IMR-90 (cell line): ENCODE data around the gene CPOX. TPM values are rescaled to one million over a fixed set of nuclear protein-coding genes. Genes with fewer than 3 reads are reported as not detected.

Experiments used
- ATAC-seq: fragments of 200-7000 bp; cut with Tn5 transposase; 2 replicates; pipeline ENCODE4 v1.9.1; 2020; ENCODE audit warnings: low read depth, mild to moderate bottlenecking, moderate library complexity
- BruUV-seq: library from RNA; stranded (reverse); fragments of 400-500 nt; replicated peaks from 2 replicates; lab custom pipeline; 2021; lab: Mats Ljungman, UMichigan
- CTCF ChIA-PET: fragments of 300-600 bp; formaldehyde crosslinking; extraction: SDS; loops from one replicate; lab custom pipeline; 2021; ENCODE audit warnings: antibody characterized with exemption; lab: Yijun Ruan, JAX
- POLR2A ChIA-PET: fragments of 300-600 bp; sonication (Branson Sonifier 250); formaldehyde crosslinking; loops from one replicate; lab custom pipeline; 2022; ENCODE audit warnings: antibody characterized with exemption; ENCODE audit not compliant: unreplicated experiment; lab: Charles Lee
- DNase-seq: peaks from one replicate; pipeline ENCODE4 v3.0.0; 2013
- H2AFZ ChIP-seq: replicated peaks from 2 replicates; pipeline ENCODE3; 2013; ENCODE audit warnings: low read length, mild to moderate bottlenecking; ENCODE audit not compliant: poor library complexity
- H2AK5ac ChIP-seq: 2 replicates; pipeline ENCODE4 v1.6.1; 2013; ENCODE audit warnings: low read depth, low read length, inconsistent platforms
- H2AK9ac ChIP-seq: replicated peaks from 2 replicates; pipeline ENCODE3; 2013; ENCODE audit warnings: mild to moderate bottlenecking, low read depth, low read length, moderate library complexity; ENCODE audit not compliant: poor library complexity
- H2BK120ac ChIP-seq: 2 replicates; pipeline ENCODE4 v1.6.1; 2013; ENCODE audit warnings: low read depth, low read length, inconsistent platforms
- H2BK15ac ChIP-seq: 3 replicates; pipeline ENCODE4 v1.6.1; 2013; ENCODE audit warnings: low read depth, low read length, inconsistent platforms
- H2BK20ac ChIP-seq: 2 replicates; pipeline ENCODE4 v1.6.1; 2013; ENCODE audit warnings: low read depth, mild to moderate bottlenecking, inconsistent platforms, low read length, moderate library complexity
- H2BK5ac ChIP-seq: 2 replicates; pipeline ENCODE4 v1.6.1; 2013; ENCODE audit warnings: mild to moderate bottlenecking, low read depth, low read length, inconsistent platforms; ENCODE audit not compliant: poor library complexity, severe bottlenecking
- H3K14ac ChIP-seq: replicated peaks from 2 replicates; pipeline ENCODE4 v1.6.1; 2013; ENCODE audit warnings: low read depth, low read length, inconsistent platforms
- H3K18ac ChIP-seq: 2 replicates; pipeline ENCODE4 v1.6.1; 2013; ENCODE audit warnings: low read depth, low read length, control low read depth
- H3K23ac ChIP-seq: 2 replicates; pipeline ENCODE4 v1.6.1; 2013; ENCODE audit warnings: low read depth, low read length, inconsistent platforms
- H3K27ac ChIP-seq: 2 replicates; pipeline ENCODE4 v1.5.1; 2013; ENCODE audit warnings: mild to moderate bottlenecking, control low read depth, low read length; ENCODE audit not compliant: insufficient read depth
- H3K27me3 ChIP-seq: 2 replicates; pipeline ENCODE4 v1.6.1; 2013; ENCODE audit warnings: low read length; ENCODE audit not compliant: control insufficient read depth, insufficient read depth
- H3K36me3 ChIP-seq: 2 replicates; pipeline ENCODE4 v1.6.1; 2013; ENCODE audit warnings: low read length, mixed read lengths; ENCODE audit not compliant: control insufficient read depth, insufficient read depth
- H3K4ac ChIP-seq: 2 replicates; pipeline ENCODE4 v1.6.1; 2013; ENCODE audit warnings: low read depth, low read length, inconsistent platforms
- H3K4me1 ChIP-seq: 2 replicates; pipeline ENCODE4 v1.6.1; 2013; ENCODE audit warnings: low read length, mixed read lengths; ENCODE audit not compliant: control insufficient read depth, insufficient read depth
- H3K4me2 ChIP-seq: 2 replicates; pipeline ENCODE4 v1.6.1; 2013; ENCODE audit warnings: low read depth, mild to moderate bottlenecking, control low read depth, low read length, moderate library complexity
- H3K4me3 ChIP-seq: 2 replicates; pipeline ENCODE4 v1.5.1; 2013; ENCODE audit warnings: low read depth, mild to moderate bottlenecking, control low read depth, low read length, moderate library complexity; ENCODE audit not compliant: insufficient read depth
- H3K56ac ChIP-seq: 2 replicates; pipeline ENCODE4 v1.6.1; 2013; ENCODE audit warnings: low read length, inconsistent platforms; ENCODE audit not compliant: insufficient read depth; ENCODE audit errors: extremely low read depth
- H3K79me1 ChIP-seq, 2 experiments: 2 replicates each; pipeline ENCODE4 v1.6.1; 2013; ENCODE audit warnings: low read length in 2 of 2, inconsistent platforms in 1 of 2, low read depth in 1 of 2
- H3K9ac ChIP-seq: 2 replicates; pipeline ENCODE4 v1.6.1; 2013; ENCODE audit warnings: low read depth, low read length, control low read depth
- H3K9me1 ChIP-seq: 2 replicates; pipeline ENCODE4 v1.6.1; 2013; ENCODE audit warnings: low read length, inconsistent platforms; ENCODE audit not compliant: insufficient read depth
- H3K9me3 ChIP-seq: 2 replicates; pipeline ENCODE4 v1.6.1; 2013; ENCODE audit warnings: low read length; ENCODE audit not compliant: control insufficient read depth, insufficient read depth
- H4K20me1 ChIP-seq: 2 replicates; pipeline ENCODE4 v1.6.1; 2013; ENCODE audit warnings: low read length, inconsistent platforms; ENCODE audit not compliant: insufficient read depth
- H4K5ac ChIP-seq: 2 replicates; pipeline ENCODE4 v1.6.1; 2013; ENCODE audit warnings: mild to moderate bottlenecking, low read depth, low read length, control low read depth
- H4K8ac ChIP-seq, 2 experiments: 2 replicates each; pipeline ENCODE4 v1.6.1; 2013; ENCODE audit warnings: low read depth in 2 of 2, low read length in 2 of 2, control low read depth in 1 of 2, inconsistent platforms in 1 of 2
- H4K91ac ChIP-seq: 2 replicates; pipeline ENCODE4 v1.6.1; 2013; ENCODE audit warnings: low read depth, low read length, inconsistent platforms; ENCODE audit not compliant: insufficient read depth
- BHLHE40 ChIP-seq: fragments of 150-350 bp; IDR thresholded peaks from 2 replicates; pipeline ENCODE4 v1.6.1; 2016; ENCODE audit warnings: mild to moderate bottlenecking, low read depth, low read length
- CEBPB ChIP-seq: IDR thresholded peaks from 2 replicates; pipeline ENCODE4 v1.6.1; 2012; ENCODE audit warnings: low read depth, low read length, improper control_type of control experiment
- CHD1 ChIP-seq: IDR thresholded peaks from 2 replicates; pipeline ENCODE4 v1.6.1; 2012; ENCODE audit warnings: low read depth, low read length, improper control_type of control experiment
- CTCF ChIP-seq: conservative IDR thresholded peaks from 2 replicates; pipeline ENCODE4 v1.5.1; 2012; ENCODE audit warnings: mild to moderate bottlenecking, low read depth, low read length, improper control_type of control experiment
- ELK1 ChIP-seq: fragments of 150-350 bp; IDR thresholded peaks from 2 replicates; pipeline ENCODE4 v1.6.1; 2016; ENCODE audit warnings: low read depth, mild to moderate bottlenecking, low read length, moderate library complexity, borderline replicate concordance
- FOS ChIP-seq: fragments of 150-350 bp; IDR thresholded peaks from 2 replicates; pipeline ENCODE4 v1.6.1; 2016; ENCODE audit warnings: low read depth, low read length
- MAZ ChIP-seq: IDR thresholded peaks from 2 replicates; pipeline ENCODE4 v1.6.1; 2012; ENCODE audit warnings: low read depth, mild to moderate bottlenecking, low read length, improper control_type of control experiment, moderate library complexity, borderline replicate concordance
- MXI1 ChIP-seq: IDR thresholded peaks from 2 replicates; pipeline ENCODE4 v1.6.1; 2012; ENCODE audit warnings: low read depth, mild to moderate bottlenecking, low read length, moderate library complexity, borderline replicate concordance
- NFE2L2 ChIP-seq: fragments of 150-350 bp; IDR thresholded peaks from 2 replicates; pipeline ENCODE4 v1.6.1; 2016; ENCODE audit warnings: low read depth, mild to moderate bottlenecking, low read length
- POLR2A ChIP-seq: IDR thresholded peaks from 2 replicates; pipeline ENCODE4 v1.6.1; 2012; ENCODE audit warnings: mild to moderate bottlenecking, low read depth, low read length
- RAD21 ChIP-seq: IDR thresholded peaks from 2 replicates; pipeline ENCODE4 v1.6.1; 2012; ENCODE audit warnings: low read length, improper control_type of control experiment
- RCOR1 ChIP-seq: IDR thresholded peaks from 2 replicates; pipeline ENCODE4 v1.6.1; 2012; ENCODE audit warnings: mild to moderate bottlenecking, low read length, improper control_type of control experiment; ENCODE audit not compliant: insufficient replicate concordance
- RFX5 ChIP-seq: IDR thresholded peaks from 2 replicates; pipeline ENCODE4 v1.8.0; 2012; ENCODE audit warnings: low read depth, mild to moderate bottlenecking, low read length, moderate library complexity
- USF2 ChIP-seq: fragments of 150-350 bp; IDR thresholded peaks from 2 replicates; pipeline ENCODE4 v1.6.1; 2017; ENCODE audit warnings: mild to moderate bottlenecking, antibody characterized with exemption, low read length, low read depth
- WGBS, 2 experiments: methylation state at CpG; one replicate each; pipeline versions ENCODE4 v1.1.5 to v1.1.7; 2013; ENCODE audit warnings: missing lambda C conversion rate in 2 of 2; ENCODE audit not compliant: insufficient read length in 1 of 2; ENCODE audit errors: extremely low coverage in 2 of 2; 5-methylcytosine and 5-hydroxymethylcytosine counted together
- dilution Hi-C: fragments of 300-500 bp; cut with HindIII; formaldehyde crosslinking; loops from one replicate; pipeline ENCODE4 v1.14.3; 2018; ENCODE audit warnings: low sequenced_read_pairs; ENCODE audit not compliant: unreplicated experiment
- in situ Hi-C: fragments of 300-500 bp; cut with MboI; formaldehyde crosslinking; loops from 3 replicates; pipeline ENCODE4 v1.14.3; 2019; ENCODE audit warnings: low sequenced_read_pairs, inconsistent platforms, mixed read lengths
- intact Hi-C: fragments of 100-400 bp; cut with micrococcal nuclease; formaldehyde crosslinking; loops from 2 replicates; pipeline ENCODE4 v1.10.0; 2022
- polyA plus RNA-seq, 3 experiments: library from polyadenylated mRNA; depleted of rRNA; stranded (reverse); fragments of >200 nt; gene quantifications; 2 replicates each; pipeline ENCODE4 v1.2.3, GENCODE V29; 2012; ENCODE audit warnings: low replicate concordance in 1 of 3
- total RNA-seq: library from RNA; depleted of rRNA; stranded (reverse); fragments of >200 nt; gene quantifications from 2 replicates; pipeline ENCODE4 v1.2.3, GENCODE V29; 2012

CPOX gene
- total and polyA plus RNA-seq, 2 of the 4 experiments (the other 2 are of a cell fraction), result 14.5 to 19.4 TPM

- no peak overlapping the region for H3K23ac ChIP-seq
- 75% methylated on average over 1 of the region's 2 CpGs; no CpG with 5 or more reads in 1 of the 2 experiments for WGBS, 2 experiments
- H4K5ac ChIP-seq, result no peak overlapping the region
- no peaks in the 10 kb centered on the region for H3K9me1 ChIP-seq
- no peak overlapping the region for H3K18ac ChIP-seq
- H4K8ac ChIP-seq, result no peak overlapping the region
- intact Hi-C loops (loop anchor here (5.0 to 10.0 kb wide), 2 partner anchors 191 to 304 kb away; partner anchors contain the start of gene DCBLD2), in situ Hi-C loops (loop anchor here (5.0 to 25.0 kb wide), 4 partner anchors 184 to 1161 kb away; no protein-coding TSS in a partner anchor), dilution Hi-C loops (no loop called here)
- no peak for TF ChIP-seq MXI1
- TF ChIP-seq CTCF, result no peak
- TF ChIP-seq RCOR1, result no peak
- no peak for TF ChIP-seq RAD21
- no peak for TF ChIP-seq RFX5
- no peak for TF ChIP-seq MAZ
- TF ChIP-seq USF2, result no peak
- TF ChIP-seq BHLHE40, result no peak
- no peak for TF ChIP-seq CHD1
- TF ChIP-seq NFE2L2, result no peak
- TF ChIP-seq CEBPB, result no peak
- no peak for TF ChIP-seq ELK1
- TF ChIP-seq POLR2A, result no peak
- TF ChIP-seq FOS, result no peak
- no TSS peak for BruUV-seq
- no peak overlapping the region for H2BK15ac ChIP-seq
- no peak overlapping the region for H4K91ac ChIP-seq
- H2BK120ac ChIP-seq, result no peak overlapping the region
- no peaks in the 10 kb centered on the region for H3K36me3 ChIP-seq
- H3K9ac ChIP-seq, result no peak overlapping the region
- H3K4ac ChIP-seq, result no peak overlapping the region
- H2AFZ ChIP-seq, result no peak overlapping the region
- no peak overlapping the region for H3K27ac ChIP-seq
- POLR2A ChIA-PET, result no interaction called here
- peaks cover 2% of the 10 kb centered on the region; the same call in 1 of the 2 replicates for H3K4me1 ChIP-seq
- CTCF ChIA-PET, result interaction anchor here (0.7 to 2.9 kb wide), 4 partner anchors 16 to 213 kb away, joined by 3 to 23 read pairs (median 4); no protein-coding TSS in a partner anchor
- no peak for DNase-seq
- H3K27me3 ChIP-seq, result no peaks in the 10 kb centered on the region
- H4K20me1 ChIP-seq, result no peaks in the 10 kb centered on the region
- ATAC-seq, result no peak
- no peak overlapping the region for H3K4me2 ChIP-seq
- no peaks in the 10 kb centered on the region for H3K79me1 ChIP-seq
- no peak overlapping the region for H2AK5ac ChIP-seq
- H2AK9ac ChIP-seq, result no peak overlapping the region
- H3K14ac ChIP-seq, result no peak overlapping the region
- no peak overlapping the region for H3K4me3 ChIP-seq
- no peak overlapping the region for H2BK5ac ChIP-seq
- H3K9me3 ChIP-seq, result no peaks in the 10 kb centered on the region
- no peak overlapping the region for H3K56ac ChIP-seq
- no peak overlapping the region for H2BK20ac ChIP-seq
Measured at GRCh38 chr3:98601180-98601579, 7.8 kb upstream of the CPOX start.
